HepG2 (cell line): ENCODE data around the gene EPB41L1. TPM values are rescaled to one million over a fixed set of nuclear protein-coding genes. Genes with fewer than 3 reads are reported as not detected.

Source experiments
- ATAC-seq: fragments of 200-7000 bp; cut with Tn5 transposase; 3 replicates; pipeline ENCODE4 v1.9.1; 2020; ENCODE audit warnings: mild to moderate bottlenecking, moderate library complexity
- BruUV-seq: library from RNA; stranded (reverse); fragments of 400-500 nt; replicated peaks from 2 replicates; lab custom pipeline; 2021; lab: Mats Ljungman, UMichigan
- CTCF ChIA-PET: fragments of 300-600 bp; formaldehyde crosslinking; extraction: SDS; loops from one replicate; lab custom pipeline; 2021; ENCODE audit warnings: low total read pairs, inconsistent platforms, low intra/inter-chr PET ratio; lab: Yijun Ruan, JAX
- POLR2A ChIA-PET: fragments of 350-600 bp; sonication (Branson Sonifier 250); formaldehyde crosslinking; loops from one replicate; lab custom pipeline; 2020; ENCODE audit warnings: antibody characterized with exemption, inconsistent platforms; lab: Yijun Ruan, JAX
- DNase-seq: peaks from one replicate; pipeline ENCODE4 v3.0.0-alpha.2; 2015; ENCODE audit warnings: low spot score
- FAIRE-seq: peaks from 3 replicates; lab custom pipeline; 2011; peaks lifted over from hg19 to GRCh38; lab: Jason Lieb, UNC
- H2AFZ ChIP-seq: one replicate; pipeline ENCODE4 v1.6.1; 2011; ENCODE audit warnings: low read length, inconsistent platforms
- H3K27ac ChIP-seq: fragments of 300-600 bp; 3 replicates; pipeline ENCODE4 v1.8.0; 2011; ENCODE audit warnings: mixed run types, mild to moderate bottlenecking, mixed read lengths, low read length, inconsistent platforms; ENCODE audit not compliant: insufficient read depth; ENCODE audit errors: extremely low read length
- H3K27me3 ChIP-seq, 2 experiments: fragments of 200-600 bp in 1 of 2; 2 replicates in 1 of 2; 3 replicates in 1 of 2; pipeline versions ENCODE4 v1.6.0 to v1.8.0; 2011; ENCODE audit warnings: low read length in 2 of 2, mild to moderate bottlenecking in 2 of 2, moderate library complexity in 2 of 2, inconsistent platforms in 1 of 2; ENCODE audit not compliant: insufficient read depth in 2 of 2, control insufficient read depth in 1 of 2
- H3K36me3 ChIP-seq, 2 experiments: fragments of 200-600 bp in 1 of 2; replicated peaks in 1 of 2; 2 replicates in 1 of 2; 3 replicates in 1 of 2; pipeline versions ENCODE4 v1.5.1 to v1.8.0; 2011; ENCODE audit warnings: low read length in 2 of 2, inconsistent platforms in 1 of 2; ENCODE audit not compliant: insufficient read depth in 2 of 2, control insufficient read depth in 1 of 2
- H3K4me1 ChIP-seq: 2 replicates; pipeline ENCODE4 v1.5.1; 2012; ENCODE audit warnings: low read length, inconsistent platforms; ENCODE audit not compliant: insufficient read depth
- H3K4me2 ChIP-seq: 2 replicates; pipeline ENCODE4 v1.6.0; 2011; ENCODE audit warnings: low read depth, low read length, inconsistent platforms
- H3K4me3 ChIP-seq, 3 experiments: fragments of 200-600 bp in 1 of 3; sonication (generic), shearing (Covaris generic) in 1 of 3; replicated peaks in 1 of 3; 2 replicates each; pipeline ENCODE4 v1.5.1; 2011 to 2016; ENCODE audit warnings: low read length in 3 of 3, inconsistent platforms in 2 of 3, low read depth in 2 of 3, mild to moderate bottlenecking in 2 of 3, control low read depth in 1 of 3, mixed read lengths in 1 of 3; ENCODE audit not compliant: insufficient read depth in 1 of 3
- H3K79me2 ChIP-seq: one replicate; pipeline ENCODE4 v1.6.1; 2011; ENCODE audit warnings: low read length, inconsistent platforms; ENCODE audit not compliant: insufficient read depth
- H3K9ac ChIP-seq: 2 replicates; pipeline ENCODE4 v1.6.0; 2011; ENCODE audit warnings: mild to moderate bottlenecking, low read depth, low read length, inconsistent platforms; ENCODE audit not compliant: insufficient read depth
- H3K9me3 ChIP-seq: 2 replicates; pipeline ENCODE4 v1.5.1; 2012; ENCODE audit warnings: mild to moderate bottlenecking, low read length
- H4K20me1 ChIP-seq: 2 replicates; pipeline ENCODE4 v1.6.0; 2011; ENCODE audit warnings: inconsistent platforms, mild to moderate bottlenecking, low read length, moderate library complexity; ENCODE audit not compliant: insufficient read depth
- ISL2 ChIP-seq: sonication (generic); formaldehyde crosslinking; IDR thresholded peaks from 2 replicates; pipeline ENCODE4 v1.5.0; 2020; ENCODE audit warnings: missing genetic modification reagents
- JUNB ChIP-seq: sonication (generic); formaldehyde crosslinking; IDR thresholded peaks from 2 replicates; pipeline ENCODE4 v1.8.0; 2022; ENCODE audit warnings: missing genetic modification reagents, mild to moderate bottlenecking, borderline replicate concordance
- MAX ChIP-seq: IDR thresholded peaks from 2 replicates; pipeline ENCODE4 v1.6.1; 2012; ENCODE audit warnings: inconsistent platforms
- ZFP36L1 ChIP-seq: sonication (generic); formaldehyde crosslinking; IDR thresholded peaks from 2 replicates; pipeline ENCODE4 v1.8.0; 2022; ENCODE audit warnings: mild to moderate bottlenecking, missing genetic modification reagents, moderate library complexity
- ZFP37 ChIP-seq: sonication (generic); formaldehyde crosslinking; IDR thresholded peaks from 2 replicates; pipeline ENCODE4 v1.4.0; 2020; ENCODE audit warnings: missing genetic modification reagents, borderline replicate concordance
- ZNF550 ChIP-seq: sonication (generic); formaldehyde crosslinking; IDR thresholded peaks from 2 replicates; pipeline ENCODE4 v1.4.0; 2020; ENCODE audit warnings: mild to moderate bottlenecking, missing genetic modification reagents, borderline replicate concordance
- ZNF691 ChIP-seq: sonication (generic); formaldehyde crosslinking; IDR thresholded peaks from 2 replicates; pipeline ENCODE4 v1.4.0; 2020; ENCODE audit warnings: missing genetic modification reagents, low read depth, mild to moderate bottlenecking, borderline replicate concordance
- ZNF703 ChIP-seq: sonication (generic); formaldehyde crosslinking; IDR thresholded peaks from 2 replicates; pipeline ENCODE4 v1.5.1; 2020; ENCODE audit warnings: missing genetic modification reagents, mild to moderate bottlenecking, moderate library complexity, borderline replicate concordance
- WGBS: methylation state at CpG from one replicate; pipeline ENCODE4 v1.1.6; 2017; ENCODE audit warnings: low lambda C conversion rate; 5-methylcytosine and 5-hydroxymethylcytosine counted together
- in situ Hi-C: cut with HindIII; loops from 2 replicates; pipeline ENCODE4 v1.10.0; 2017; ENCODE audit warnings: low pct_unique_long_range_greater_than_20kb; ENCODE audit not compliant: extremely low pct_ligation_motif_present
- intact Hi-C: fragments of 100-400 bp; cut with micrococcal nuclease; formaldehyde crosslinking; loops from one replicate; pipeline ENCODE4 v1.10.0; 2022; ENCODE audit not compliant: unreplicated experiment
- polyA plus RNA-seq, 8 experiments: library from polyadenylated mRNA; depleted of rRNA in 3 of 8; stranded (reverse) in 7 of 8; unstranded in 1 of 8; fragments of >200 nt; fragmentation: Illumina TruSeq in 4 of 8; extraction: Trizol in 4 of 8; gene quantifications; 2 replicates each; pipeline versions ENCODE4 v1.2.1 to v1.2.3, GENCODE V29; 2011 to 2016; ENCODE audit warnings: low read depth in 4 of 8, missing spikeins in 1 of 8, mixed read lengths in 1 of 8; ENCODE audit not compliant: insufficient read depth in 1 of 8
- total RNA-seq, 5 experiments: library from RNA; depleted of rRNA; stranded (reverse); fragments of >200 nt; fragmentation: Illumina TruSeq; extraction: Trizol; gene quantifications; 2 replicates each; pipeline ENCODE4 v1.2.3, GENCODE V29; 2016; ENCODE audit warnings: low read depth in 1 of 5

EPB41L1 gene
- total and polyA plus RNA-seq, 2 of the 13 experiments (the other 11 are each of a cell fraction or from before 2014, with no cell fraction given): 16.7 to 39.0 TPM

- no peak for FAIRE-seq
- peaks cover 52 to 94% of the 10 kb centered on the region in 2 experiments for H3K36me3 ChIP-seq
- POLR2A ChIA-PET: no interaction called here
Observed at GRCh38 chr20:36252511-36252910, 98.0 kb downstream of the EPB41L1 start.

GRCh38 chr20:36253036-36253435, 98.5 kb downstream of the EPB41L1 start:
- TF ChIP-seq ZNF691 (CRISPR knock-in tag): no peak
- 0 out of 2 replicates have a peak, but pooled peaks have one; percentile 7 for TF ChIP-seq JUNB (CRISPR knock-in tag)
- intact Hi-C loops (no loop called here), in situ Hi-C loops (no loop called here)
- no peak for DNase-seq
- Histone ChIP-seq H3K9me3 (no peaks in the 10 kb centered on the region), H3K9ac (no peak overlapping the region), H3K27me3 (no peaks in the 10 kb centered on the region), H2AFZ (no peak overlapping the region), H3K4me3 (no peak overlapping the region), H3K27ac (no peak overlapping the region), H3K36me3 (peaks cover 49 to 90% of the 10 kb centered on the region in 2 experiments), H3K4me2 (no peak overlapping the region), H3K79me2 (no peaks in the 10 kb centered on the region), H4K20me1 (no peaks in the 10 kb centered on the region), H3K4me1 (0 out of 2 replicates have a peak, but pooled peaks cover 4% of the 10 kb centered on the region)
- POLR2A ChIA-PET: no interaction called here
- FAIRE-seq: no peak
- ATAC-seq: no peak
- CTCF ChIA-PET: no interaction called here
- BruUV-seq: no TSS peak
- WGBS: 97% methylated on average over 9 of the region's 9 CpGs

More at GRCh38 chr20:36252511-36252910, 98.0 kb downstream of the EPB41L1 start:
- BruUV-seq: no TSS peak
- intact Hi-C loops: no loop called here
- Histone ChIP-seq H4K20me1 (no peaks in the 10 kb centered on the region), H3K27ac (no peak overlapping the region), H3K27me3 (no peaks in the 10 kb centered on the region), H3K79me2 (no peaks in the 10 kb centered on the region), H3K4me1 (no peaks in the 10 kb centered on the region), H3K9ac (no peak overlapping the region), H3K9me3 (no peaks in the 10 kb centered on the region), H3K4me3 (no peak overlapping the region), H2AFZ (no peak overlapping the region), H3K4me2 (no peak overlapping the region)
- TF ChIP-seq MAX (no peak), ZNF550 (CRISPR knock-in tag) (no peak), ISL2 (no peak), ZFP36L1 (no peak), ZFP37 (CRISPR knock-in tag) (no peak), ZNF703 (CRISPR knock-in tag) (no peak)
- in situ Hi-C loops: no loop called here
- ATAC-seq (no peak), DNase-seq (no peak)
- CTCF ChIA-PET: no interaction called here
- 100% methylated on average over 3 of the region's 3 CpGs for WGBS
